SIG-M5 treated with dmso at 0.1 percent for 504 hours (cell line): ENCODE measurements around the gene ARGLU1.

ENCODE experiments used
- DNase-seq: peaks from one replicate; lab custom pipeline; 2025; ENCODE audit not compliant: unreplicated experiment; lab: John Stamatoyannopoulos, UW

The ARGLU1 gene

GRCh38 chr13:106587787-106588186 is 19.9 kb upstream of the ARGLU1 start:
- no peak for DNase-seq

- DNase-seq: no peak
Observed at GRCh38 chr13:106586648-106587166, 18.8 kb upstream of the ARGLU1 start.

- no peak for DNase-seq
Observed at GRCh38 chr13:106581225-106581624, 13.3 kb upstream of the ARGLU1 start.

- no peak for DNase-seq
Observed at GRCh38 chr13:106575896-106576295, 8.0 kb upstream of the ARGLU1 start.

GRCh38 chr13:106573868-106574267 is 5.9 kb upstream of the ARGLU1 start:
- no peak for DNase-seq

GRCh38 chr13:106573284-106573846 is 5.4 kb upstream of the ARGLU1 start:
- DNase-seq: no peak

- DNase-seq: no peak
Observed at GRCh38 chr13:106570299-106570852, 2.4 kb upstream of the ARGLU1 start.

- DNase-seq: no peak
Observed at GRCh38 chr13:106569233-106570095, 1.5 kb upstream of the ARGLU1 start.

GRCh38 chr13:106568299-106569003 is 514 bp upstream of the ARGLU1 start:
- peak; percentile 77 for DNase-seq

GRCh38 chr13:106566641-106567473 is 1.1 kb downstream of the ARGLU1 start:
- peak; percentile 72 for DNase-seq

- DNase-seq: peak; percentile 62
Observed at GRCh38 chr13:106565127-106565775, 2.7 kb downstream of the ARGLU1 start.

- no peak for DNase-seq
Observed at GRCh38 chr13:106562301-106562700, 5.6 kb downstream of the ARGLU1 start.

GRCh38 chr13:106561551-106562170 is 6.3 kb downstream of the ARGLU1 start:
- DNase-seq: no peak

- DNase-seq: no peak
Observed at GRCh38 chr13:106560821-106561220, 7.1 kb downstream of the ARGLU1 start.

- DNase-seq: no peak
Observed at GRCh38 chr13:106558527-106558926, 9.4 kb downstream of the ARGLU1 start.

- no peak for DNase-seq
Observed at GRCh38 chr13:106555631-106556328, 12.2 kb downstream of the ARGLU1 start.

- no peak for DNase-seq
Observed at GRCh38 chr13:106551751-106552150, 16.2 kb downstream of the ARGLU1 start.

GRCh38 chr13:106551350-106551749 is 16.6 kb downstream of the ARGLU1 start:
- no peak for DNase-seq

GRCh38 chr13:106550570-106551135 is 17.3 kb downstream of the ARGLU1 start:
- DNase-seq: no peak
